Measurements from ENCODE around the gene LENG8.

LENG8 gene

DNA sequence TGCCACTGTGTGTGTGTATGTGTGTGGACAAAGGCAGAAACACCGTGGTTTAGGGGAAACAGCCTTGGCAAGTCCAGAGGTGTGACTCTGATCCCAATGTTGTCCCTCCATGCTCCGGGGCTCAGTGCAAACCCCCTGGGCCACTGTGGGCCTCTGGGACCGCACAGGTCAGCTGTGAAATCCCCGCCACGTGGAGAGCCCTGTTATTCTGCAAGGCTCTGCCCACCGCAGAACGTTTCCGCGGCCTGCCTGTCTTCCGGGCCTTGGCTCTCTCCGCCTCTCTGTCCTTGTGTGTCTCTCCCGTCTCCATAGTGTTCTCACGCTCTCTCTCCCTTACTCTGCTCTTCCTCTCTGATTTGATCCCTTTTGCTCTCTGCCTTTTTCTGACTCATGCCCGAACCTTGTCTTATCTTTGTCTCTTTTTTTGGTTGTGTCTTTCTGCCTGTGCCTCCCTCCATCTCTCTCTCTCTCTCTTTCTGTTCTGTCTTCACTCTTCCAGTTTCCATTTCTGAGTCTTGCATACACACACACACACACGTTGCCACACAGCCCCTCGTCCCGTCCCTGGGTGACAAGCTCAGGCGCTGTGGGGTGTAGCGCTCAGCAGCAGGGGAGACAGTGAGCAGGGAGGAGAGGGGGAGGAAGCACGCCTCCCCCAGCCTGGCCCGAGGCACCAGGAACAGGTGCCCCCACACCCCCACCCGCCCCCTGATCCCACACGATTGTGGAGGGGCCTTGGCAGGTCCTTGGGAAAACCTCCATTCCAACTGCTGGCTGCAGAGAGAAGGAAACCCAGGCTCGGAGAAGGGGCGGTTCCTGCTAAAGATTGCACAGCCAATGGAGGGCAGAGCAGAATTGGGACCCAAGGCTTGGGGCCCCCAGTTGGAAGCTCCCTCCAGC is 30.7 kb upstream of the LENG8 start:
- Mint-ChIP-seq H3K9me3 (peaks cover 9% of the 10 kb centered on the region), H3K4me1 (ENCODE audit: low read depth) (peaks cover 17% of the 10 kb centered on the region), H3K36me3 (ENCODE audit: low read depth) (peaks cover 5% of the 10 kb centered on the region), H3K27ac (peak overlapping the region; percentile 77), H3K27me3 (ENCODE audit: low read depth) (peaks cover 35% of the 10 kb centered on the region), H3K4me3 (peak overlapping the region; percentile 68)

DNA sequence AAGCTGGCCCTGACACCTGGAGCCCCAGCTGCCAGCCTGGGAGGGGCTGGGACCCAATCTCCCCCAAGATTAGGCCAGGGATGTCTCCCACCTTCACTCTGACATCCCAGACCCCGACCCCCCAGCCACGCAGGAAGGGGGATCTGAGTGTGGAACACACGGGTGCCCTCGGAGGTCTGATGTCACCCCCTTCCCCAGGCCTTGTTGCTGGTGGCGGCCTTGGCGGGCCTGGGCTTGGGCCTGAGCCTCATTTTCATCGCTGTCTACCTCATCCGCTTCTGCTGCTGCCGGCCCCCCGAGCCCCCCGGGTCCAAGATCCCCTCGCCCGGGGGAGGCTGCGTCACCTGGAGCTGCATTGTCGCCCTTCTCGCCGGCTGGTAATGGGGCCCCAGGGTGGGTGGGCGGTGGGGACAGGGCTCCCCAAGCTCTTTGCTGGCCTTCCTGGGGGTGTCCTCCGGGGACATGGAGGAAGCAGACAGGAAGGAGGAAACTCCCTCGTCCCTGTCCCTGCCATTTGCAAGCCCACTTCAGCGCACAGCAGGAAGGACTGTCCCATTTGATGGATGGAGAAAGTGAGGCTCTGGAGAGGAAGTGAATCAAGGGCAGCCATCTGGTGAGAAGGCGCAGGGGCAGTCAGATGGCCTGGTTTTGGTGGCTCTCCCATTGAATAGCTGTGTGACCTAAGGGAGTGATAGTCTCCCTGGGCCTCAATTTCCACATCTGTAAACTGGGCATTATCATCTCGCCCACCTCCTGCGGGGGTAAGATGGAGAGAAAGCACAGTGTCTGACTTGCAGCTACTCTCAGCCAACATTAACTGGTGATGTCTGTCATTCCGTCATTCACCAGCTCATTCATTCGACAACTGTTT is 29.8 kb upstream of the LENG8 start:
- Mint-ChIP-seq H3K27ac (peak overlapping the region; percentile 13), H3K36me3 (ENCODE audit: low read depth) (peaks cover 3% of the 10 kb centered on the region), H3K9me3 (peaks cover 2% of the 10 kb centered on the region), H3K27me3 (ENCODE audit: low read depth) (peaks cover 34% of the 10 kb centered on the region), H3K4me3 (no peak overlapping the region), H3K4me1 (ENCODE audit: low read depth) (peaks cover 17% of the 10 kb centered on the region)

GRCh38 chr19:54420068-54420382 is 29.0 kb upstream of the LENG8 start:
- H3K27me3 Mint-ChIP-seq (ENCODE audit: low read depth): peaks cover 25% of the 10 kb centered on the region
- H3K27ac Mint-ChIP-seq: no peak overlapping the region
- H3K4me1 Mint-ChIP-seq (ENCODE audit: low read depth): peaks cover 17% of the 10 kb centered on the region
- no peaks in the 10 kb centered on the region for H3K9me3 Mint-ChIP-seq
- peaks cover 2% of the 10 kb centered on the region for H3K36me3 Mint-ChIP-seq (ENCODE audit: low read depth)
- H3K4me3 Mint-ChIP-seq: no peak overlapping the region

DNA sequence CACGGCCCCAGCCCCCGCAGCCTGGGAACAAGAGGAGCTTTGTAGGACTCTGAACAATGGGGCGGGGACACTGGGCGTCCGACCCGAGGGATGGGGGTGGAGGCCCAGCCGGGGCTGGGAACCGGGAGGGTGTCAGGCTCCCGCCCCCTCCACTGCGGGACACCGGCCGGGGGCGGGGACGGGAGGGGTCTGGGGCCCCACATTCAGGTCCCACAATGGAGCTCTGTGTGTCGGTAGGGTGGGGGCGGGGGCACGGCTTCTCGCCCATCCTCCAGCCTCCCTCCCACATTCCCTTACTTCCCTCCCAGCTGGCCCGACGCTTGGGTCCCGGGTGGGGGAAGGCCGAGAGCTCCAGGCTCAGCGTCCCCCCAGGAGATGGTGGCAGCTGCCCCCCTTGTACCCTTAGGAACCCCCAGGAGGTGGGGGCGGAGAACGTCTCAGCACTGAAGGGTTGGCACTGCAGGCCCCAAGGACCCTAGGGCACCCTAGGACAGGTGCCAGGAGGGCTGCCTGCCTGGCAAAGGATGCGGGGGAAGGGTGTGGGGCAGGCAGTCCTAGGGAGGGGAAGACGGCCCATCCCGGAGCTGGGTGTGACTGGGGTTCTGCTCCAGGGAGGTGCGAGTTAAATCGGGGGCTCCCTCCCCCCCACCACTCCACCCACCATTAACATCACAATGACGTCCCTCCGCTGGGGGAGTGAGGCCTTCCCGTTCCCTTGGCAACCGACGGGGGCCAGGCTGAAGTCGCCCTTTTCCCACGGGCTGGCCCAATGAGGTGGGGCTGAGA is 28.4 kb upstream of the LENG8 start:
- H3K4me3 Mint-ChIP-seq: no peak overlapping the region
- H3K27ac Mint-ChIP-seq: no peak overlapping the region
- H3K36me3 Mint-ChIP-seq (ENCODE audit: low read depth): peaks cover 2% of the 10 kb centered on the region
- no peaks in the 10 kb centered on the region for H3K9me3 Mint-ChIP-seq
- peaks cover 25% of the 10 kb centered on the region for H3K27me3 Mint-ChIP-seq (ENCODE audit: low read depth)
- peaks cover 17% of the 10 kb centered on the region for H3K4me1 Mint-ChIP-seq (ENCODE audit: low read depth)

DNA sequence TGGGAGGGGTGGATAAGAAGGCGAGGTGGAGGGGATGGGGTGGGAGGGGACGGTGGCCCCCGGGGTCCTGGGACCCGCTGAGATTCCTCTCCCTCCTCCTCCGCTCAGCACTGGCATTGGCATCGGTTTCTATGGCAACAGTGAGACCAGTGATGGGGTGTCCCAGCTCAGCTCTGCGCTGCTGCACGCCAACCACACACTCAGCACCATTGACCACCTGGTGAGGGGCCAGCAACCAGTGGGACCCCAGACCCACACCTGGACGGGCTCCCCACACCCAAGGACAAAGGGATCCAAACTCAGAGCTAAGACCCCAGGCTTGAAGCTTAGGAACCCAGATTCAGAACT is 27.9 kb upstream of the LENG8 start:
- peaks cover 2% of the 10 kb centered on the region for H3K36me3 Mint-ChIP-seq (ENCODE audit: low read depth)
- peaks cover 20% of the 10 kb centered on the region for H3K27me3 Mint-ChIP-seq (ENCODE audit: low read depth)
- H3K4me3 Mint-ChIP-seq: no peak overlapping the region
- no peak overlapping the region for H3K27ac Mint-ChIP-seq
- peaks cover 14% of the 10 kb centered on the region for H3K4me1 Mint-ChIP-seq (ENCODE audit: low read depth)
- H3K9me3 Mint-ChIP-seq: no peaks in the 10 kb centered on the region

DNA sequence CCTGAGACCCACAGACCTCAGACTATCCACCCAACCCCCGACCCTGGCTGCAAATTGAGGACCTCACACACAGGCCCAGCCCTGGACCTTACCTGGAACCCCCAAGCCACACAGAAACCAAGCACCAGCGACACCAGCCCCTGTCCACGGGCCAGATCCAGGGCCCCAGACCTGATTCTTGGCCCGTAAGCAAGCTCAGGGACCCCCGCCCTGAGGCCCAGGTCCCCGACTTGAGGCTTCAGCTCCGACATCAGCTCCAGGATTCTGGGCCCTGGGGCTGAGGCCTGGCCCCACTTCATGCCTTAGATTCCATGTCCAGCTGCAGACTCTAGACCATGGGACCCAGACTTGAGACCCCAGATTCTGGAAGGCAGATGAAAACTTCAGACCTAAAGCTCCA is 27.5 kb upstream of the LENG8 start:
- Mint-ChIP-seq H3K9me3 (no peaks in the 10 kb centered on the region), H3K27ac (no peak overlapping the region), H3K4me3 (no peak overlapping the region), H3K27me3 (ENCODE audit: low read depth) (peaks cover 20% of the 10 kb centered on the region), H3K4me1 (ENCODE audit: low read depth) (peaks cover 14% of the 10 kb centered on the region), H3K36me3 (ENCODE audit: low read depth) (peaks cover 2% of the 10 kb centered on the region)

GRCh38 chr19:54422136-54422535 is 26.9 kb upstream of the LENG8 start:
- Mint-ChIP-seq H3K9me3 (no peaks in the 10 kb centered on the region), H3K27me3 (ENCODE audit: low read depth) (peaks cover 18% of the 10 kb centered on the region), H3K27ac (no peak overlapping the region), H3K4me1 (ENCODE audit: low read depth) (peaks cover 12% of the 10 kb centered on the region), H3K4me3 (no peak overlapping the region), H3K36me3 (ENCODE audit: low read depth) (peaks cover 2% of the 10 kb centered on the region)

DNA sequence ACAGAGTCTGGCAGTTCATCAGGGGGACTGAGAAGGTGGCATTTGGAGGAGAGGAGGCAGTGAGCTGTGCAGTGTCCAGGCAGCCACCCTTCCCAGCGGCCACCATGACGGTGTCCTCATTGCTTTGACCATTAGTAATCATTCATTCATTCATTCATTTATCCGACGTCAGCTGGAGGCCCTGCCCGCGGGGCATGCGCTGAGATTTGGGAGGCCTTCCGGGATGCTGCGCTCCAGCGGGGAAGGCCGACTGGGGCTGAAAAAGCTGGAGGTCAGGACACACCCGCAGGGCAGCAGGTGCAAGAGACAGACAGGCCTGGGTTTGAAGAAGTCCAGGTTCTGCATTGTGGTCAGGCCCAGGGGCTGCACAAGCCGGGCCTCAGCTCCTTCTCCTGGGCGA is 24.8 kb upstream of the LENG8 start:
- no peak overlapping the region for H3K4me3 Mint-ChIP-seq
- no peak overlapping the region for H3K27ac Mint-ChIP-seq
- H3K36me3 Mint-ChIP-seq (ENCODE audit: low read depth): no peaks in the 10 kb centered on the region
- no peaks in the 10 kb centered on the region for H3K4me1 Mint-ChIP-seq (ENCODE audit: low read depth)
- peaks cover 6% of the 10 kb centered on the region for H3K27me3 Mint-ChIP-seq (ENCODE audit: low read depth)
- H3K9me3 Mint-ChIP-seq: no peaks in the 10 kb centered on the region

GRCh38 chr19:54424660-54425381 is 24.2 kb upstream of the LENG8 start:
- Mint-ChIP-seq H3K9me3 (no peaks in the 10 kb centered on the region), H3K4me3 (no peak overlapping the region), H3K27ac (no peak overlapping the region), H3K27me3 (ENCODE audit: low read depth) (peaks cover 6% of the 10 kb centered on the region), H3K36me3 (ENCODE audit: low read depth) (no peaks in the 10 kb centered on the region), H3K4me1 (ENCODE audit: low read depth) (no peaks in the 10 kb centered on the region)

DNA sequence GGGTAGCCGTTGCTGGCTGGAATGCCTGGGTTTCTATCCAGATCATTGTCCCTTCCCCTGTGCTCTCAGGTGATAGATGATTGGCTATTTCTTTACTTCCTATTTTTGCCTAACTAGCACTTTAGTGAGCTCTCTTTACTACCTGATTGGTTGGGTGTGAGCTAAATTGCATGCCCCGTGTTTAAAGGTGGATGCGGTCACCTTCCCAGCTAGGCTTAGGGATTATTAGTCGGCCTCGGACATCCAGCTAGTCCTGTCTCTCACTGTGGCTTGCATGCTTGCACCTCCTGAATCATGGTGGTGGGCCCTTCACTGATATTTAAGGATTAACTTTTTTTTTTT is 23.6 kb upstream of the LENG8 start:
- Mint-ChIP-seq H3K9me3 (no peaks in the 10 kb centered on the region), H3K27me3 (ENCODE audit: low read depth) (peaks cover 6% of the 10 kb centered on the region), H3K4me3 (no peak overlapping the region), H3K27ac (no peak overlapping the region), H3K4me1 (ENCODE audit: low read depth) (no peaks in the 10 kb centered on the region), H3K36me3 (ENCODE audit: low read depth) (no peaks in the 10 kb centered on the region)

DNA sequence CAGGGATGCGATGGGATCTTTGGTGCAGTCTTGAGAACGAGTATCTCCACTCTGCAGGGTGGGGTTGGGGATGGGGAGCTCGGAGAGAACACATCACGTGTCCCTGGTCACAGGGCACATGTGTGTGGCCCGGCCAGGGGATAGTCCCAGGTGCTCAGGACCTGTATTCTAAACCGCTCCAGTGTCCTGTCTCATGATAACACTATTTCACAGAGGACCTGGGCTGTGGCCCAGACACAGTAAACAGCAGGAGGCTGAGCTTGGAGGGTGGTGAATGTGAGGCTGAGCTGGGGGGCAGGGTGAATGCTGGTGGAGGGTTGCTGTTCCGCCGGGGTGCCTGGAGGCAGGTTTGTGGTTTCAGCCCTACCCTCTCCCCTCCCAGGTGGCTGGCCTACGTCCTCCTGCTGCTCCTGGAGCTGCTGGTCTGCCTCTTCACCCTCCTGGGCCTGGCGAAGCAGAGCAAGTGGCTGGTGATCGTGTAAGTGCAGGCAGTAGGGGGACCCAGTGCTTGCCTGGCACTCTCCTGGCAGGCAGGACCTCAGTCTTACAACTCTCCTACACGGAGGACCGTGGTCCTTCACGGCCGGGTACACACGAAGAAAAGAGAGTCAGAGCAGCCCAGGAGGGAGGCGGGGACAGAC is 22.6 kb upstream of the LENG8 start:
- H3K4me1 Mint-ChIP-seq (ENCODE audit: low read depth): peaks cover 2% of the 10 kb centered on the region
- H3K4me3 Mint-ChIP-seq: no peak overlapping the region
- H3K9me3 Mint-ChIP-seq: no peaks in the 10 kb centered on the region
- H3K27me3 Mint-ChIP-seq (ENCODE audit: low read depth): peaks cover 11% of the 10 kb centered on the region
- H3K36me3 Mint-ChIP-seq (ENCODE audit: low read depth): no peaks in the 10 kb centered on the region
- H3K27ac Mint-ChIP-seq: no peak overlapping the region

DNA sequence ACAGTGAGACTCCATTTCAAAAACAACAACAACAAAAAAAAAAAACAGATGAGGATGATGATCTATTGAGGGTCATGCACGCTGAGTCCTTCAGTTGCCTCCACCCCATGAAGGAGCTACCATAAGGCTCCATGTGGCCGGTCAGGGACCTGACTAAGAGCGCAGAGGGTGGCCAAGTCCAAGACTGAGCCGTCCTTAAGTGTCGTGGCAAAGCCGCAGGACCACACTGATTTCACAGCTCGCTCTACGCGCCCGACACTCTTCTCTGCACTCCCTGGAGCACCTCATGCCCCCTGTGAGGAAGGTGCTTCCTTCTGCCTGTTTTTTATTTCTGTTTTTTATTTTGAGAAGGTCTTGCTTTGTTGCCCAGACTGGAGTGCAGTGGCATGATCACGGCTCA is 21.4 kb upstream of the LENG8 start:
- H3K36me3 Mint-ChIP-seq (ENCODE audit: low read depth): no peaks in the 10 kb centered on the region
- peaks cover 2% of the 10 kb centered on the region for H3K4me1 Mint-ChIP-seq (ENCODE audit: low read depth)
- no peak overlapping the region for H3K4me3 Mint-ChIP-seq
- H3K27me3 Mint-ChIP-seq (ENCODE audit: low read depth): peaks cover 12% of the 10 kb centered on the region
- no peaks in the 10 kb centered on the region for H3K9me3 Mint-ChIP-seq
- no peak overlapping the region for H3K27ac Mint-ChIP-seq

GRCh38 chr19:54428323-54429175 is 20.4 kb upstream of the LENG8 start:
- Mint-ChIP-seq H3K4me1 (ENCODE audit: low read depth) (peaks cover 2% of the 10 kb centered on the region), H3K9me3 (no peaks in the 10 kb centered on the region), H3K4me3 (no peak overlapping the region), H3K27ac (no peak overlapping the region), H3K27me3 (ENCODE audit: low read depth) (peaks cover 10% of the 10 kb centered on the region), H3K36me3 (ENCODE audit: low read depth) (no peaks in the 10 kb centered on the region)
